Large intestine (tissue), 3 donors: ENCODE measurements around the gene APIP. TPM values are rescaled to one million over a fixed set of nuclear protein-coding genes. Genes with fewer than 3 reads are reported as not detected.
"Not testable (repeated sequence)": the region's sequence is repeated elsewhere in the genome, so short reads cannot be mapped to it uniquely, and the experiment has no call there.

Experiments
- DNase-seq, 2 donors: peaks; one replicate each; pipeline versions ENCODE4 v3.0.0 to v3.0.0-alpha.2; 2013
- H3K27ac ChIP-seq: one replicate; pipeline ENCODE4 v1.5.1; 2013; ENCODE audit warnings: low read length
- H3K27me3 ChIP-seq: 2 replicates; pipeline ENCODE4 v1.6.1; 2013; ENCODE audit warnings: low read length; ENCODE audit not compliant: control insufficient read depth, insufficient read depth
- H3K36me3 ChIP-seq: 2 replicates; pipeline ENCODE4 v1.6.1; 2013; ENCODE audit warnings: low read length; ENCODE audit not compliant: control insufficient read depth, insufficient read depth
- H3K4me1 ChIP-seq: one replicate; pipeline ENCODE4 v1.6.1; 2013; ENCODE audit warnings: low read length; ENCODE audit not compliant: control insufficient read depth, insufficient read depth
- H3K4me3 ChIP-seq: one replicate; pipeline ENCODE4 v1.5.1; 2013; ENCODE audit warnings: low read length
- H3K9me3 ChIP-seq: one replicate; pipeline ENCODE4 v1.6.1; 2013; ENCODE audit warnings: mild to moderate bottlenecking, low read depth, low read length, moderate library complexity; ENCODE audit not compliant: control insufficient read depth
- WGBS: methylation state at CpG from one replicate; pipeline ENCODE4 v1.1.5; 2013; ENCODE audit warnings: low lambda C conversion rate; ENCODE audit not compliant: insufficient coverage; 5-methylcytosine and 5-hydroxymethylcytosine counted together
- polyA plus RNA-seq: library from polyadenylated mRNA; unstranded; fragments of 120-200 nt; gene quantifications from one replicate; pipeline ENCODE4 v1.2.1, GENCODE V29; 2013

APIP gene
- polyA plus RNA-seq, 1 donor = 25.7 TPM

- no peaks in the 10 kb centered on the region for H3K9me3 ChIP-seq
- 71% methylated on average over 1 of the region's 3 CpGs for WGBS
- DNase-seq = no peak
- no peaks in the 10 kb centered on the region for H3K27me3 ChIP-seq
- H3K4me3 ChIP-seq = no peak overlapping the region
- H3K27ac ChIP-seq = no peak overlapping the region
- H3K4me1 ChIP-seq = no peaks in the 10 kb centered on the region
- H3K36me3 ChIP-seq = peaks cover 6% of the 10 kb centered on the region
These were observed 8.1 kb downstream of the APIP start for GRCh38 chr11:34907934-34908593.

DNA sequence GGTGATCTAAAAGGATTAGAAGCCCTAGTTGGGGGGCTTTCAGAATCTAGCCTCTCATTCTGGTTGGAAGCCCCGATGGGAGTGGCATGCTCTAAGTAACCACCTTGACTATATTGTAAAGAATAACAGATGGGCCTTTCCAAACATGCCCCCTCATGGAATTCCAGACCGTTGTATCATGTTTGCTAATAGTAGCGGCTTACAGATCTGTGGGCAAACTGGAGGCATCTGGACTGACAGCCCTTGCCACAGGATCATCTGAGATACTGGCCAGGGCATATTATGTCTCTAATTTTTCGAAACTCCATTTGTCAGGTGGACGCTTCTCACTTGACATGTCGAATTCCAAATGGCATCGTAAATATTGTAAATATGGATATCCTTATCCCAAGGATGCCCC lies 10.5 kb downstream of the APIP start:
- WGBS = no CpG with 5 or more reads among the region's 7 CpGs
- H3K4me3 ChIP-seq = no peak overlapping the region
- no peak for DNase-seq
- peaks cover 5% of the 10 kb centered on the region for H3K36me3 ChIP-seq
- no peak overlapping the region for H3K27ac ChIP-seq
- H3K9me3 ChIP-seq = peaks cover 9% of the 10 kb centered on the region
- no peaks in the 10 kb centered on the region for H3K27me3 ChIP-seq
- no peaks in the 10 kb centered on the region for H3K4me1 ChIP-seq

DNA sequence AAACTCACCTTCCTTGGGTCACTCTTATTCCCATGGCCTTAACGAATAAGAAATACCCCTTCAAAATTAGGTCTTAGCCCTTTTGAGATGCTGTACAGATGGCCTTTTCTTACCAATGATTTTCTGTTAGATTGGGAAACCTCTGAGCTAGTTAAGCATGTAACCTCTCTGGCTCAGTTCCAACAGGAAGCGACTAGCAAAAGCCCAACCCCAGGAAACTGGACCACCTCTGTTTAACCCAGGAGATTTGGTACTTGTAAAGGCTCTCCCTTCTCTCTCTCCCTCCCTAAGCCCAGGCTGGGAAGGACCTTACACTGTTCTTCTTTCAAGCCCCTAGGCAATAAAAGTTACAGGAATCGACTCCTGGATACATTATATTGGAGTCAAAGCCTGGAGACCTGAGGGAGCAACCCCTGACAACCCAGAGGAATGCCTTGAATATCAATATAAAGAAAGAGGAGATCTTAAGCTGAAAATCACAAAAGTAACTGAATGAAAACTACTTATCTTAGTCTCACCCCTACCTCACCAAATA lies 11.7 kb downstream of the APIP start:
- WGBS = 100% methylated on average over 1 of the region's 3 CpGs
- Histone ChIP-seq H3K27me3 (no peaks in the 10 kb centered on the region), H3K4me1 (no peaks in the 10 kb centered on the region), H3K36me3 (peaks cover 5% of the 10 kb centered on the region), H3K4me3 (no peak overlapping the region), H3K27ac (no peak overlapping the region), H3K9me3 (peaks cover 18% of the 10 kb centered on the region)
- no peak for DNase-seq

- H3K36me3 ChIP-seq = peaks cover 5% of the 10 kb centered on the region
- peaks cover 30% of the 10 kb centered on the region for H3K9me3 ChIP-seq
- no peaks in the 10 kb centered on the region for H3K27me3 ChIP-seq
- no peak overlapping the region for H3K4me3 ChIP-seq
- H3K4me1 ChIP-seq = no peaks in the 10 kb centered on the region
- H3K27ac ChIP-seq = no peak overlapping the region
- peak in 1 of 2 donors; percentile 28 for DNase-seq
- no CpG with 5 or more reads among the region's 5 CpGs for WGBS
These were observed 16.6 kb downstream of the APIP start for GRCh38 chr11:34899633-34900016.

- peaks cover 5% of the 10 kb centered on the region for H3K36me3 ChIP-seq
- 100% methylated on average over 1 of the region's 10 CpGs for WGBS
- no peaks in the 10 kb centered on the region for H3K4me1 ChIP-seq
- H3K27me3 ChIP-seq = no peaks in the 10 kb centered on the region
- no peak overlapping the region for H3K4me3 ChIP-seq
- DNase-seq = no peak
- peaks cover 30% of the 10 kb centered on the region for H3K9me3 ChIP-seq
- H3K27ac ChIP-seq = no peak overlapping the region
These were observed 17.7 kb downstream of the APIP start for GRCh38 chr11:34898474-34898873.

DNA sequence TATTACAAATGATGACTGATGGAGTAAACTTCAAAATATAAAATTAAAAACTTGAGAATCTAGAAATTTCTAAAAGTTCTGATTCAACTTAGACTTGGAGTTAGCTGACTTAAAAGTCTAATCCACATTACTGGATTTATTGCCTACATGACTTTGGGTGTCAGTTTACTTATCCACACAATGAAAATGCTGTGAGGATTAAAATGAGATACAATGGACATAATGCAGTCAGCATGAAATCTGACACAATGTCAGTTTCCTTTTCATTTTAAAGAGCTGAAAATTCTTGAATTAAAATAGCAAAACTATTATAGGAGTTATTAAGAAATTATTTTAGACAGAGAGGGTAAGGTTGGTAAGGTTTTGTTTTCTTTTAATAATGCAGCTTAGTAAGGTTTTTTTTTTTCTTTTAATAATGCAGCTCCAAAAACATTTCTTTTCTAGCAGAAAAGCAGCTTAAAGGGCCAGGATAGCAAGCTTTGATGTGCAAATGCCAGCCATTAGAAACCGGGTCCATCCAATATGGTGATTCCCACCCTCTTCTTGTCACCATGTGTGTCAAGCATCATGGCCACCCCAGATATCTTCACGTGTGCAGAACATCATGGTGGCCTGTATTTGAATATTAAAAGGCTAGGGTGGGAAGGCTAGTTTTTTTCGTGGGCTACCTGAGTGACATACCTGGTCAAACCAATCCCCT lies 18.9 kb downstream of the APIP start:
- peaks cover 30% of the 10 kb centered on the region for H3K9me3 ChIP-seq
- no peak overlapping the region for H3K27ac ChIP-seq
- no peaks in the 10 kb centered on the region for H3K36me3 ChIP-seq
- H3K4me3 ChIP-seq = no peak overlapping the region
- DNase-seq = no peak
- H3K4me1 ChIP-seq = no peaks in the 10 kb centered on the region
- no CpG with 5 or more reads among the region's 3 CpGs for WGBS
- no peaks in the 10 kb centered on the region for H3K27me3 ChIP-seq

- no CpG with 5 or more reads among the region's 3 CpGs for WGBS
- DNase-seq = not testable (repeated sequence)
These were observed 20.0 kb downstream of the APIP start for GRCh38 chr11:34896191-34896590.

GRCh38 chr11:34893416-34893815 lies 22.8 kb downstream of the APIP start:
- H3K9me3 ChIP-seq = peaks cover 6% of the 10 kb centered on the region
- H3K4me3 ChIP-seq = no peak overlapping the region
- no peak overlapping the region for H3K27ac ChIP-seq
- no peak for DNase-seq
- 80% methylated on average over 1 of the region's 1 CpG for WGBS
- H3K36me3 ChIP-seq = no peaks in the 10 kb centered on the region
- H3K27me3 ChIP-seq = no peaks in the 10 kb centered on the region
- no peaks in the 10 kb centered on the region for H3K4me1 ChIP-seq

More at GRCh38 chr11:34896191-34896590, 20.0 kb downstream of the APIP start:
- H3K4me3 ChIP-seq, H3K36me3 ChIP-seq, H3K4me1 ChIP-seq, H3K27ac ChIP-seq, H3K27me3 ChIP-seq: not testable (repeated sequence)
- peaks cover 24% of the 10 kb centered on the region for H3K9me3 ChIP-seq

- Histone ChIP-seq H3K4me1 (no peaks in the 10 kb centered on the region), H3K27me3 (no peaks in the 10 kb centered on the region), H3K9me3 (no peaks in the 10 kb centered on the region), H3K36me3 (no peaks in the 10 kb centered on the region), H3K27ac (no peak overlapping the region), H3K4me3 (no peak overlapping the region)
- no CpG with 5 or more reads among the region's 3 CpGs for WGBS
- no peak for DNase-seq
These were observed 24.6 kb downstream of the APIP start for GRCh38 chr11:34891611-34892010.

- Histone ChIP-seq H3K27ac (no peak overlapping the region), H3K4me1 (no peaks in the 10 kb centered on the region), H3K27me3 (no peaks in the 10 kb centered on the region), H3K4me3 (no peak overlapping the region), H3K36me3 (peaks cover 2% of the 10 kb centered on the region), H3K9me3 (no peaks in the 10 kb centered on the region)
- WGBS = 80% methylated on average over 1 of the region's 1 CpG
- DNase-seq = peak in 1 of 2 donors; percentile 17
These were observed 25.4 kb downstream of the APIP start for GRCh38 chr11:34890812-34891211.
